Measurements from ENCODE around the gene PPIL3.

DNA sequence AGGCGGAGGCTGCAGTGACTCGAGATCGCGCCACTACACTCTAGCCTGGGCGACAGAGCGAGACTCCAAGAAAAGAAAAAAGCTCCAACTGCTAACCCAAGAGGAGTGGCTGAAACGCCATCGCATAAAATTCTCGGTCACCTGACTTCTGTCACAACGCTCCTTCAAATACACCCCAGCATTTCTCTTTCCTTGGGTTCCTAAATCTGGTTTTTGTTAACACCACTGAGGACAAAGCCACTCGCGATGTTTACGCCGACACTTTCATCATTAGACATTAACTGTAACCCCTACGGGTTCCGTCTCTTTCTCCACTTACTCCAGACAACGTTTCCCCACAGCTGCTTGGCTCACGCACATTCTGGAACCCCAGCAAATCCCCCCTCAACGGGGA lies 25.1 kb downstream of the PPIL3 start:
- TF ChIP-seq, protein P1, sequence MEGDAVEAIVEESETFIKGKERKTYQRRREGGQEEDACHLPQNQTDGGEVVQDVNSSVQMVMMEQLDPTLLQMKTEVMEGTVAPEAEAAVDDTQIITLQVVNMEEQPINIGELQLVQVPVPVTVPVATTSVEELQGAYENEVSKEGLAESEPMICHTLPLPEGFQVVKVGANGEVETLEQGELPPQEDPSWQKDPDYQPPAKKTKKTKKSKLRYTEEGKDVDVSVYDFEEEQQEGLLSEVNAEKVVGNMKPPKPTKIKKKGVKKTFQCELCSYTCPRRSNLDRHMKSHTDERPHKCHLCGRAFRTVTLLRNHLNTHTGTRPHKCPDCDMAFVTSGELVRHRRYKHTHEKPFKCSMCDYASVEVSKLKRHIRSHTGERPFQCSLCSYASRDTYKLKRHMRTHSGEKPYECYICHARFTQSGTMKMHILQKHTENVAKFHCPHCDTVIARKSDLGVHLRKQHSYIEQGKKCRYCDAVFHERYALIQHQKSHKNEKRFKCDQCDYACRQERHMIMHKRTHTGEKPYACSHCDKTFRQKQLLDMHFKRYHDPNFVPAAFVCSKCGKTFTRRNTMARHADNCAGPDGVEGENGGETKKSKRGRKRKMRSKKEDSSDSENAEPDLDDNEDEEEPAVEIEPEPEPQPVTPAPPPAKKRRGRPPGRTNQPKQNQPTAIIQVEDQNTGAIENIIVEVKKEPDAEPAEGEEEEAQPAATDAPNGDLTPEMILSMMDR (IDR thresholded peaks at IDR 0.05): no peak
- TF ChIP-seq POLR2A (IDR thresholded peaks at IDR 0.05; ENCODE audit: low read depth): no peak
- TF ChIP-seq POLR2AphosphoS5 (IDR thresholded peaks at IDR 0.05): no peak

All from esophagus muscularis mucosa (tissue), 3 donors.